GM21786 (cell line): Measurements from ENCODE around the gene PRKN.
A peak's percentile ranks its signal among the peaks of the same experiment; 100 is the strongest.
"Not testable (repeated sequence)": the region's sequence is repeated elsewhere in the genome, so short reads cannot be mapped to it uniquely, and the experiment has no call there.

Experiments
- ATAC-seq: cut with Tn5 transposase; IDR thresholded peaks from one replicate; pipeline ENCODE4 v1.9.1; 2021; ENCODE audit not compliant: unreplicated experiment

Gene PRKN

DNA sequence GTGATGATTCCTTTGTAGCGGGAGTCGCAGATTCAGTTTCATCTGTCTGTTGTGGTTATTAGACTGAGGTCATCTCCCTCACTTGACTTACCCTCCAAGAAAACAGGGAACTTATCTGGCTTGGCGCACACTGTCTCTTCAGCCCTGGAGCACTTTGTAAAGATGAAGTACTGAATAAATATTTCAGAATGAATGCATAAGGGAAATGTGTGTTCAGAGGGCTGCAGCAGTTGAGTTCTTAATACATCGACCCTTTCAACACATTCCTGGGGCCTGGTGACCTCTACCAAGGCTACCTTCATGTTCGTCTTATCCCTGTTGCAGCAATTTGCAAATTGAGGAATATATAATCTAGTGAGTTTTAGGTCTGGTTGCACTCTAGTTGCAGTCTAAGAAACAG is 801.2 kb downstream of the PRKN start:
- no peak for ATAC-seq

DNA sequence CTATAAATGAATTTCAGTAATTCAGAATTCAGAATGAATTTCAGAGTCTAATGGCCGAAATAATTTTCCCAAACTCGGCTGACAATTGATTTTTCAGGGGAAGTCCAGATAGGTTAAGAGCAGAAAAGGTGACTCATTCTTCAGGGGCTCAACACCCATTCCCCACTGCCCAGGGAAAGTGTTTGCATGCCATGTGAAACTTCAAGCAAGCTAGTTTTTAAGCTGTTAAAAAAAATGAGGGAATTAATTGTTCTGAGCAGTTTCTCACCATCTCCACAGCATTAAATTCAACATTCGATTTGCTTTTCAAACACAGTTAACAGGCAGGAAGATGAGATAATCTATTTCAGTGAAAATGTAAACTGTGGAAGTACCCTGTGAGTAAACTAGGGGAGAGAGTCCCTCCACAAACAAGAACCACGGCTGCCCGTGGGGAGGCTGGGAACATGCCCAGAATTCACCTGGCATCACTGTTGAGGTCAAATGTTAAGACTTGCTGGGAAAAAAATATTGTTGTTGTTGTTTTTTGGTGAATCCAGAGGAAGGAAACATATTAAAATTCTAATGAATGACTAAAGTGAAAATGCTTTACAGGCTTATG is 803.0 kb downstream of the PRKN start:
- ATAC-seq, result no peak

DNA sequence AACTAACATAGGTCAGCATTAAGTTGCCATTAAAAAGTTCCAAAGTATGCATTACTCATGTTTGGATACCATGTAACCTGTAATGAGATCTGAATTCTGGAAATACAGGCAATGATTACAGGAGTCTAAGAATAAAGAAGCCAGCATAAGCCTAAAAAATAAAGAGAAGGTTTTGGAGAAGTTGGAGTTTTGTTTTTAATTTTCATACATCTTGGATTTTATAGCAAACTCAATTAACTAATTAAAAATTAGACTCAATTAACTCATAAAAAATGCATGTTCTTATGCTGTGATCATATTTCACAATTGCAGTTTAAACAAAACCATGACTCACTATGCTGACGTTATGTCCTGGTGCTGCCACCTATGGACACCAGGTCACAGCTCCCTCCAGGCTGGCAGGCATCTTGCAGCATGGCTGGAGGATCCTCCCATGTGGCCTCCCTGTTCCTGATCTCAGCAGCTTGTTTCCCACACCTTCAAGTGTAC is 804.9 kb downstream of the PRKN start:
- peak; percentile 69 for ATAC-seq

DNA sequence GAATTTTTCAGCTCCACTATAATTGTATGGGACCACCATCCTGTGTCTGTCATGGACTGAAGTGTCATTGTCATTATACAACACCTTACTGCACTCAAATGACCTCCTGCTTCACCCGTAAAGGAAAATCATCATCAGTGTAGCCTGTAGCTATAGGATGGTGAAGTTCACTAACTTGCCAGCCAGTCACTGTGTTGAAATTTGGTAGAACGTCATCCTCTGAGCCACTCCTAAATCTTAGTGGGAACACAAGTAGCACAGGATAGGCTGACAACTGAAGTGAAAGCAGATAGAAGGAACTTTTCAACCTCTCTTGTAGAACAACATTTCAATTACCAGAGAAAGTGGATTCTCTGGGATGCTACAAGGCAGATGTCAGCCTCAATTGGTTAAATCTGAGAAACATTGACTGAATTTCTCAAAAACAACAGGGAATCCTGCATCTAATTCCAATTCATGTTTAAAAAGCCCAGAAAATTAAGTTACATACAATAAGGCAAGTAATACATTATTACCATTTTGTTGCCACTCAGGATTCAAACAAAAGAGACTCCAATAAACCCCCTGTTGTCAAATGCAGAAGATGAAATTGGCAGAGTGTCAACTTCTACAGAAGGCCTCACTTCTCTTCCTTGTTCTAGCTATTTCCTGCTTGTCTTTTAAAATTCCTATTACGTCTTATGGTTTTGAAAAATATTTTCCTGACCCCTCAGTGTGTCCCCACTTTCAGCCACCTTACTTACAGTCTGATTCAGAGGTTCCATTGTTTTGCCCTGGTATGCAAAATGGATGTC is 805.8 kb downstream of the PRKN start:
- ATAC-seq, result no peak

DNA sequence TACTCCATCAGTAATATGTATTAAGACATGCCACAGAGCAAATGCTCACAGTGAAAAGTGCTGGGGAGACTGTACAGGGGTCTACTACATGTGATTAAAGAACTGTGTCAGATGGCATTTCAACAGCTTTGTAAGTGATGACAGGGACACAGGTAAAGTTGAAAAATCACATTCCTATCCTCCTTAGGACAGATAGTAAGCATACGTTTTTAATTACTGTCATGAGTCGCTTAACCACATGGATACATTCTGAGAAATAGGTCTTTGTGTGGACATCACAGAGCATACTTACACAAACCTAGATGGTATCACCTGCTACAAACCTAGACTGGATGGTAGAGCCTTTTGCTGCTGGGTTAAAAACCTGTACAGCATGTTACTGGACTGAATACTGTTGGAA is 807.9 kb downstream of the PRKN start:
- no peak for ATAC-seq

DNA sequence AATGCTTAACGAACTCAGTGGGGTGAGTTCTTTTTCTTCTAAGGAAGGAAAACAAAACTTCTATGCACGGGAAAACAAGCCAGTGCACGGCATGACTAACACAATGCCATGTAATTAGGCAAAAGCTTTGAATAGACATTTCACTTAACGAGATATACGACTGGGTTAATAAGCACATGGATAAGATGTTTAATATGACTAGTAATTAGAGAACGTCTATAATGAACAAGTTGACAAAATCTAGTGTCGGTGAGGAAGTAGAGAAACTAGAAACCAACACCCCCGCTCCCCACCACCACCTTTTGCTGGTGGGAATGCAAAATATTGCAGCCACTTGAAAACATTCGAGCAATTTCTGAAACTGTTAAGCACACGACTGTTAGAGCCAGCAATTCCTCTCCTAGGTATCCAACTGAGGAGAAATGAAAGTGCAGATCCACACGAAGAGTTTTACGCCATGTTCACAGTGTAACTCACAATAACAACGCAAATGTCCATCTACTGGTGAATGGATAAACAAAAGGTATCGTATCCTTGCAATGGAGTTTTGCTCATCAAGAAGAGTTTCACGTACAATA is 808.8 kb downstream of the PRKN start:
- no peak for ATAC-seq

DNA sequence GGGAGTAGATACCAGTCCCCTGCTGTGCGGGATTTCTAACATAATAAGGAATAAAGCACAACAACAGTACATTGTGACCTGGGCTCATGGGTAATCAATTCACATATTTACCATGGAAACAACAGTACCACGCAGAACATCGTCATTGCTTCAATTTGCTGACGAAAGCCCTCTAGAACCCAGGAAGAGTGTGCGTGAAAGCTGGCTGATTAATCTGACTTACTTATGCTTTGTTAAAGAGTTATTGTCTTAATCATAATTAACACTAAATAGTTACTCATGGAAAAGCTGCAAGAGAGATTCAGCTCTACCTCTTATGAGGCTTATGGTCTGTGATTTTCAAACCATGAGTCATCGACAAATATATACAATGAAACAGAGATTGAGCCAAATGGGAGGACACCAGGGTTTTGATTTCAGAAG is 809.4 kb downstream of the PRKN start:
- ATAC-seq, result no peak

DNA sequence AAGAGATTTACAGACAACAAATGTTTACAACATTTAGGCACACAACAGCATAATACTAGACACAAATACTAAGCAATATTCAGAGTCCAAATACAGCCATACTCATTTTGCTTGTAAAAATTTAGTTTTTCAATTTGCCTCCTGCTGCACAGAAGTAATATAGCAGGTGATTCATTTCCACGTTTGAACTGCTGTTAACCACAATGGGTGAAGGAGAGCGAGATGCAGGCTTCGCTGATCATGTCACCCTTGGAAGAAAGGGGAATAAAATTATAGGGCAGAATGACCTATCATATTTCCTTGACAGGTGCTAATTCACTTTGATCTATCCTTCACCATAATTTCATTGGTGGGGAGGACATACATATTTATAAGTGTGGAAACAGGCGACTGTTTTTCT is 809.9 kb downstream of the PRKN start:
- ATAC-seq, result no peak

DNA sequence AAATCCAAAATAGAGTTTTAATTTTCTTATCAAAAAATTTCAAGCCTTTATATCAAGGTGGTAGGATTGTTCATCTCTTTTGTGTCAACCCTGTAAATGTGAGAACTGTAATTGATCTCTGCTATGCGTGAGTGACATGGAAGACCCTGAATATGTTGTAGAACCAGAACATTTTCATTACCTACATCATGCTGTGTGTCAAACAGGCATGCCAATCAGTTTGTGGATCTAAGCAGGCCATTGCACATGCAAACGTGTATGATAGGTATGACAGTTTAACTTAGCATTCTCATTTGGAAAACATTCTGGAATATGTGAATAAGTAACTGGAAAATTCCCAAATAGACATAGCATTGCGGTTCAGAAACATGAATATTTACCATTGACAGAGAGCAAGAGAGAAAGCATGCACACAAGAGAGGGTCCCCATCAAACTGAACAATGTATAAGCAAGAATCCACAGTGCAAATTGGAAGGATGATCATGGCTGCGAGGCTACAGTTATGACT is 812.1 kb downstream of the PRKN start:
- ATAC-seq, result no peak

DNA sequence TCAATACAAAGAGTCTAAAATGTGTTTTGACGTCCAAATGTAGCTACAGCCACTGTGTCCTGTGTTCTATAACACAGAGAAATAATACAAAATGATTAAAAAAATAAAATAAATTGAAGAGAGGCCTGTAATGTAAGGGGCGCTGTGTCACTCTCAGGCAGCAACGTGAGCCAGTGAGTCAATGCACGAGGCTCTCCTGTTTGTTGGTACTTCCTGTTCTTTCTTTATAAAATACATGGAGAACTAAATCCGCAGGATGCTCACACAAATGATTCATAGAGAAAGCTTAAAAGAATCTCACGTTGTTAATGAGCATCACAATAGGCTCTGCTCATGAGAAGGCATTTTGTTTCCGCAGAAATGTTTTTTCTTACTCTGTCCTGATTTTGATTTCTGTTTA is 818.7 kb downstream of the PRKN start:
- ATAC-seq, result no peak

DNA sequence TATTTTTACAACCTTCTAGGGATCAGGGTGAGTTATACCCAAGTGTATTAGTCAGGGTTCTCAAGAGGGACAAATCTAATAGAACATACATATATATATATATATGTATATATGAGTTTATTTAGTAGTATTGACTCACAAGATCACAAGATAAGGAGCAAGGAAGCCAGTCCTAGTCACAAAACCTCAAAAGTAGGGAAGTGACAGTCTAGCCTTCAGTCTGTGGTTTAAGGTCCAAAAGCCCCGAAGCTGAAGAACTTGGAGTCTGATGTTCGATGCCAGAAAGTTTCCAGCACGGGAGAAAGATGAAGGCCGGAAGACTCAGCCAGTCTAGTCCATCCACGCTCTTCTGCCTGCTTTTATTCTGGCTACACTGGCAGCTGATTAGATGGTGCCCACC is 821.0 kb downstream of the PRKN start:
- ATAC-seq, result no peak

DNA sequence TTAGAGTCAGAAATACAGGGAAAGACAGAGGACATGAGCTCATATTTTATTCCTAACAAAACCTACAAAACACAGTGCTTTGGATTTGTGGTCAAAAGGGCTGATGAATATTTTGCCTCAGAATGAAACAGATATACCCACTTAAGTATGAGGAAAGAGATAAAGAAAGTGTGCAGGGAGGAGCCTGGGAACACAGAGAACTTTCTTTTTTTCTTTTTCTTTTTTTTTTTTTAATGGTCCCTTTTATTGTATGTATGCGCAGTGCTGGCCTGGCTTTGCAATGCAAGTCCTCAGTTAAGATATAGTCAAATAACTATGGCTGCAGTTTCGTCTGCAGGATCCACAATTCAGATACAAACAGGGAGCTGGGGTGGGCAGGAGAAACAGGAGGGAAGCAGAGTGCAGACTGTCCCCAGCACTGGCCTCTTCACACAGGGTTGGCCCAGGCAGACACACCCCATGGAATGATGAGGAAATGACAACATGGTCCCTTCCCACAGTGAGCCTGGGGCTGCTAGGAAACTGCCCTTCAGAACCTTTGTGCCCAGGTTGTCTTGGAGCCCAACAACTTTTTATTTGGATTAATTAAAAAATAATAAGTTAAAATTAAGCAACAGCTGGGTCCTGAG is 823.9 kb downstream of the PRKN start:
- no peak for ATAC-seq

DNA sequence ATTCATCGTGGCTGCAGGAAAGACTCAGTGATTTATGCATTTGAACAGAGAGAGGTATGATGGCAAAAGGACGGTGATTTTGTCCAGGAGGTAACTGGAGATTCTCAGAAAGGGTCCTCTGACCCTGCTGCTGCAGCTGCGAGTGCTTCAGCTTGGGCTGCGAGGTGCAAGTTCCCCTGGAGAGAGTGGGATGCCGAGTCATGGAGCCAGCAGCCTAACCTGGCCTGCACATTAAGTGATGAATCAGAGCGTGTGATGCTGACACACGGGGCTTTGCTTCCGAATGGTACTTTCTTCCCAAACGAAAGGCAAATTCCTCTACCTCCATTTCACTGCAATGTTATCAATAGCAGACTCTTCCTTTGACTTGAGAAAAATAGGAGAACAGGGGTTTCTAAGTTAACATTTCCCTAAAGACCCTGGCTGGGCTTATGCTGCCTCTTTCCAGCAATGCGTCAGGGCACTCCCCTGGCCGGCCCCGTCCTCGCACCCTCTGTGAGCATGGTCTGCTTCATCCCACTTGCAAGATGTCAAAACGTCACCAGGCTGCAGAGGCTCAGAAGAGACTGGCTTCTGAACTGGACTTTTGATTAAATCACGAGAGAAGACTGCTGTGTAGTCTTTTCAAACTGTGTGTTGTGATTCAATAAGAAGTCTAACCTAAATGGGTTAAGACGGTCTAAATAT is 825.7 kb downstream of the PRKN start:
- no peak for ATAC-seq

DNA sequence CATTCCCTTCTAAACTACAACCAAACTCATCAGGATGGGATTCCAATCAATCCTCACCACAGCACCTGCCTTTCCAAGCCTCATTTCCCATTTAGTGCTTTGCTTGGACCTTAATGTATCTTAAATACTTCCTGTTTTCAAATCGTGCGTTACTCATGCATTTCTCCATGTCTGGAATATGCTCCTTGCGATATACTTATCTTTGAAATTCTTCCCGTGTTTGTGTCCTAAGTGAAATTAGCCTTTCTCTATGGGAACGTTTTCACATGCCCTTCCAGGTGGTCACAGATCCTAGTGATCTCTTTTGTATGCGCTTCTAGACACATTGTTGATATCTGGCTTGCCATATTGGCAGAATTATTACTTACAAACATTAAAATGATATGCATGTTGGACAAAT is 833.1 kb downstream of the PRKN start:
- ATAC-seq, result no peak

DNA sequence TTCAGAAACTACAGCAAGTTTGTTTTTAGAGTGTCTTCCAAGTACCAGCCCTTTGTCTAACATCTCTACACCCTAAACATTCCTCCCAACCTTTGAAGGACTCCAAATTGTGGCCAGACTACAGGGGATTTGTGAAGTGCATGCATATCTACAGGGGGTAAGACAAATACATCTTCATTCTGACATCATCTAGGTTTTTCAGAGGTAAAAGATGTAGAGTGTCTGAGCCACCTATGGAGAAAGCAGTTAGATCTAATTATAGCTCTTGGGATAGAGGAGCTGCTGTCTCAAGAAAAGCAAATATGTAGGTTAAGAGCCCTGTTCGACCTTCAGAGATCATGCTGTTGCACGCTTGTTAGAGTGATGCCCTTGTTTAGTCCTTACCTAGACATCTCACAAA is 836.0 kb downstream of the PRKN start:
- no peak for ATAC-seq

DNA sequence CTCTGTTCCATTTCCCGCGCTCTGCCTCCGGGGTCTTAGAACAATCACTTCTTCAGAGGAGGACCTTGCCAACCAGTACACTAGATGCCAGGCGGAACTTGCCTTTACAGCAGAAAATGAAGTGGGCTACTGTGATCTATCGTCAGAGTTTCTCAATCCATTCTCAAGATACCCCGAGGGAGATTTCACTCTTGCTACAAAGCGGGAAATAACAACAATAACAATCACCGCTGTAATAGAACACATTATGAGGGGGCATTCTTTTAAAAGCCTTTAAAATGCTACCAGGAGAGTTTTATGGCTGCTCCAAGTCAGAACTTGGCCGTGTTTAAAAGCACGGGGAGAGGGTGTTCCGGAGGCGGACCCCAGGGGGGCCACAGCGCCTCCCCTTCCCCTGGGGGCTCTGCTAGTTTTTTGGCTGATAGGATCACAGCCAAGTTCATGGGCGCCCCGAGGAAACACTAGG is 836.7 kb downstream of the PRKN start:
- no peak for ATAC-seq

DNA sequence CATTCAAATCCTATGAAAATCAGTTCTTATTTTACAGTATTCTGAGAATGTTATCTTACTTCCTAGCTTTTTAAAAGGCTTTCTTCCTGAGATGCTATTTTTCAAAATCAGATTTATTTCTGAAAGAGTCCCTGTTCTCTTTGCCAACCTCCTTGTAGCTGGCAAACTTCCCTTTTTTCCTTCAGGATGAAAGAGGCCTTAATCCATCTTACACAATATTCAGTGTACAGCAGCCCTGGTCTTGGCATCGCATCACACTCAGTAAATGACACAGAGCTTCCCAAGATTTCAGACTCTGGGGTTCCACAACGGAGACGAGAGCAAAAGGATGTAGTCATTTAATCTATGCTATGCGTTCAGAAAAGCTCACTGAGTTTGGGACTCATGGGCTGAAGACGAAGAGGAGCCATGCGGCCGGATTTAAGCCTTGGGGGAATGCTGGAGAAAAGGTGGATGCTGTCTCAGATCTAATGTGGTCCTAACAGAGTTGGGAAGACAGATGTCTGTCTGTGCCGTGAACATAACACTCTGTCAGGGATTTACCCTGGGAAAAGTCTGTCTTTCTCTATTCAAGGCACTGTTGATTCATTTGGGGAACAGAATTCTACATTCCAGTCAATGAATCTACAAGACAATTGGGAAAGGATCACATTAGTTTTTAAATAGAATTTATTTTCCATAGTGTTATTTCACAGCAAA is 837.3 kb downstream of the PRKN start:
- ATAC-seq, result no peak

DNA sequence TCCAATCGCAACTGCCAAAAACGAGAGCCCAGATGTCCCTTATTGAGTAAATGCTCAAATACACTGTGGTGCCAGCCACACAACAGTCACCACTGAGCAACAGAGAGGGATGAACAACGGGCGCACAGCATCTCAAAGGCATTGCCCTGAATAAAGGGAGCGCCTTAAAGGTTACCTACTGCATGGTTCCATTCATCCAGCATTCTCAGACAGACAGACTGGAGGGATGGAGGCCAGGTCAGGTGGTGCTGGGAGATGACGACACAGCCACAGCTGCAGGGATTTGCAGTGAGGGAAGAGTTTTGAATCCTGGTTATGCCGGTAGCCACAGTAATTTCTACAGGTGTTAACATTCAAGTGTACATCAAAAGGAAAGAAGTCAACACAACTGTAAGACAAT is 838.2 kb downstream of the PRKN start:
- no peak for ATAC-seq

DNA sequence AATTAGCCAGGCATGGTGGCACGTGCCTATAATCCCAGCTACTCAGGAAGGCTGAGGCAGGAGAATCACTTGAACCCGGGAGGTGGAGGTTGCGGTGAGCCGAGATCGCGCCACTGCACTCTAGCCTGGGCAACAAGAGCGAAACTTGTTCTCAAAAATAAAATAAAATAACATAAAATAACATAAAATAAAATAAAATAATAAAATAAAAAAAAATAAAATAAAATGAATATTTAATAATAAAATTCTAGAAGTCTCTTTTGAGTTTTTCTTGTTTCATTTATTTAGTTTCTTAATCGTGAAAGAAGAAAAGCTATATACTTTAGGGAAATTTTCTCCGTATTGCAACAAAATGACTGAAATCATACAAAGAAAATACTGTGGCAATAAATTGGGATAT is 841.0 kb downstream of the PRKN start:
- not testable (repeated sequence) for ATAC-seq

DNA sequence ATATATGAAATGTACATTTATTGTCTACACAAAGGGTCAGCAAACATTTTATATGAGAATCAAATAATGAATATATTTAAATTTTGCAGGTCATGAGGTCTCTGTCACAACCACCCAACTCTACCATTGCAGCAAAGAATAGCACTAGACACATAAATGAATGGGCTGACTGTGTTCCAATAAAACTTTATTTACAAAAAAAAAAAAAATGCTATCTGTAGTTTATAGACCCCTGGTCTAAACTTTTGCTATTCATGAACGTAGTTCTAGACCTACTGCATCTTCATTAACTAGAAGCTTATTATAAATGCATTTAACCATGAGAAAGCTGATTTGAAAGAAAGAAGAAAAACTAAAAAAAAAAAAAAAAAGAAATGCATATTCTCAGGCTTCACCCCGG is 842.8 kb downstream of the PRKN start:
- no peak for ATAC-seq
